Astrocyte of the cerebellum (primary cell): ENCODE results near the gene PUM1.

Experiments
- DNase-seq: peaks from one replicate; pipeline ENCODE4 v3.0.0-alpha.2; 2011; ENCODE audit warnings: low read depth
- H3K4me3 ChIP-seq: 2 replicates; pipeline ENCODE4 v1.5.1; 2011; ENCODE audit warnings: mild to moderate bottlenecking, low read depth, low read length, moderate library complexity
- CTCF ChIP-seq: IDR thresholded peaks from 2 replicates; pipeline ENCODE4 v1.5.1; 2012; ENCODE audit warnings: low read length, low read depth, moderate library complexity, mild to moderate bottlenecking; ENCODE audit errors: missing control alignments
- in situ Hi-C: cut with HindIII; loops from 2 replicates; pipeline ENCODE4 v1.10.0; 2017; ENCODE audit warnings: low sequenced_read_pairs

PUM1 gene

GRCh38 chr1:30998887-30999286 is 66.6 kb downstream of the PUM1 start:
- no peak for DNase-seq
- in situ Hi-C loops, result no loop called here
- no peak for TF ChIP-seq CTCF
- no peak overlapping the region for H3K4me3 ChIP-seq

- no peak overlapping the region for H3K4me3 ChIP-seq
- TF ChIP-seq CTCF, result no peak
- DNase-seq, result no peak
- in situ Hi-C loops, result no loop called here
Measured at GRCh38 chr1:30998171-30998570, 67.3 kb downstream of the PUM1 start.

GRCh38 chr1:30997463-30998057 is 68.0 kb downstream of the PUM1 start:
- DNase-seq, result no peak
- no peak overlapping the region for H3K4me3 ChIP-seq
- in situ Hi-C loops, result no loop called here
- TF ChIP-seq CTCF, result no peak

GRCh38 chr1:30995990-30996612 is 69.4 kb downstream of the PUM1 start:
- DNase-seq, result no peak
- no peak for TF ChIP-seq CTCF
- no peak overlapping the region for H3K4me3 ChIP-seq
- in situ Hi-C loops, result no loop called here

- in situ Hi-C loops, result no loop called here
- TF ChIP-seq CTCF, result no peak
- no peak overlapping the region for H3K4me3 ChIP-seq
- DNase-seq, result no peak
Measured at GRCh38 chr1:30991862-30992606, 73.5 kb downstream of the PUM1 start.

- DNase-seq, result no peak
- no peak for TF ChIP-seq CTCF
- H3K4me3 ChIP-seq, result no peak overlapping the region
- in situ Hi-C loops, result no loop called here
Measured at GRCh38 chr1:30990591-30990990, 74.9 kb downstream of the PUM1 start.
